ENCODE measurements around the gene SPOP.
"Not testable (repeated sequence)": the region's sequence is repeated elsewhere in the genome, so short reads cannot be mapped to it uniquely, and the experiment has no call there.

The SPOP gene

GRCh38 chr17:49695698-49696232, 17.9 kb upstream of the SPOP start:
- DNase-seq, result no peak

GRCh38 chr17:49694847-49695697, 17.2 kb upstream of the SPOP start:
- DNase-seq, result peak; percentile 67 to 76 (median 70)

GRCh38 chr17:49692751-49693150, 14.9 kb upstream of the SPOP start:
- DNase-seq, result no peak

- no peak for DNase-seq
These were observed 13.8 kb upstream of the SPOP start for GRCh38 chr17:49691677-49692191.

- no peak for DNase-seq
These were observed 13.3 kb upstream of the SPOP start for GRCh38 chr17:49691086-49691676.

- no peak for DNase-seq
These were observed 12.4 kb upstream of the SPOP start for GRCh38 chr17:49690256-49690655.

GRCh38 chr17:49688848-49689247, 11.0 kb upstream of the SPOP start:
- no peak for DNase-seq

- peak; percentile 22 to 51 (median 38) for DNase-seq
These were observed 10.1 kb upstream of the SPOP start for GRCh38 chr17:49687878-49688491.

GRCh38 chr17:49681106-49681979, 3.4 kb upstream of the SPOP start:
- peak; percentile 53 to 74 (median 67) for DNase-seq

- DNase-seq, result no peak
These were observed 2.4 kb upstream of the SPOP start for GRCh38 chr17:49680314-49680713.

- DNase-seq, result peak; percentile 96 to 99 (median 98)
These were observed 564 bp downstream of the SPOP start for GRCh38 chr17:49677134-49677932.

GRCh38 chr17:49676276-49676868, 1.5 kb downstream of the SPOP start:
- peak; percentile 83 to 93 (median 92) for DNase-seq

- no peak for DNase-seq
These were observed 3.4 kb downstream of the SPOP start for GRCh38 chr17:49674507-49674906.

GRCh38 chr17:49673679-49674078, 4.2 kb downstream of the SPOP start:
- not testable (repeated sequence) for DNase-seq

GRCh38 chr17:49670641-49671040, 7.3 kb downstream of the SPOP start:
- peak in 2 of 3 donors; percentile 17 to 20 for DNase-seq

- no peak for DNase-seq
These were observed 7.9 kb downstream of the SPOP start for GRCh38 chr17:49670002-49670401.

GRCh38 chr17:49667854-49668253, 10.0 kb downstream of the SPOP start:
- DNase-seq, result peak; percentile 37 to 43 (median 37)

GRCh38 chr17:49664706-49665211, 13.1 kb downstream of the SPOP start:
- DNase-seq, result no peak

- no peak for DNase-seq
These were observed 18.1 kb downstream of the SPOP start for GRCh38 chr17:49659661-49660382.

- DNase-seq, result no peak
These were observed 21.6 kb downstream of the SPOP start for GRCh38 chr17:49656247-49656646.
